Neural cell (in vitro differentiated cells): ENCODE results near the gene PEA15.

Experiments used
- CTCF ChIP-seq: fragments of 450-650 bp; IDR thresholded peaks from 2 replicates; pipeline ENCODE4 v1.5.1; 2014; ENCODE audit warnings: antibody characterized with exemption, mild to moderate bottlenecking, moderate library complexity; ENCODE audit not compliant: poor library complexity, severe bottlenecking
- EZH2 ChIP-seq: fragments of 200-600, 300-800 bp; shearing (Covaris generic), sonication (generic); IDR thresholded peaks from 2 replicates; pipeline ENCODE4 v1.6.1; 2014; ENCODE audit warnings: antibody characterized with exemption, low read length, borderline replicate concordance, mild to moderate bottlenecking; ENCODE audit not compliant: insufficient read depth, poor library complexity, severe bottlenecking
- POLR2AphosphoS5 ChIP-seq: IDR thresholded peaks from 2 replicates; pipeline ENCODE4 v1.6.1; 2012
- SMC3 ChIP-seq: fragments of 450-650 bp; conservative IDR thresholded peaks from 2 replicates; pipeline ENCODE4 v1.6.1; 2014; ENCODE audit warnings: antibody characterized with exemption, mild to moderate bottlenecking, moderate library complexity; ENCODE audit not compliant: poor library complexity

- no peak for TF ChIP-seq EZH2
- TF ChIP-seq CTCF = no peak
- TF ChIP-seq SMC3 = no peak
- no peak for TF ChIP-seq POLR2AphosphoS5
These were observed 47.2 kb upstream of the PEA15 start for GRCh38 chr1:160158031-160158430.
